GM21529 (cell line): ENCODE data around the gene GLB1L2.
"Not testable (repeated sequence)": the region's sequence is repeated elsewhere in the genome, so short reads cannot be mapped to it uniquely, and the experiment has no call there.

ENCODE experiments used
- ATAC-seq: cut with Tn5 transposase; IDR thresholded peaks from one replicate; pipeline ENCODE4 v1.9.1; 2021; ENCODE audit not compliant: unreplicated experiment

Gene GLB1L2

GRCh38 chr11:134331354-134332188, at the start of gene GLB1L2:
GLB1L2 (plus strand) TSS chr11:134331988; CDS start chr11:134332062, 74 bp downstream.
- ATAC-seq, result peak; percentile 88

GRCh38 chr11:134282121-134283045, 49.4 kb upstream of the GLB1L2 start:
- ATAC-seq, result no peak

GRCh38 chr11:134283461-134284230, 48.1 kb upstream of the GLB1L2 start:
- ATAC-seq, result no peak

GRCh38 chr11:134284349-134284748, 47.4 kb upstream of the GLB1L2 start:
- not testable (repeated sequence) for ATAC-seq

GRCh38 chr11:134287561-134287960, 44.2 kb upstream of the GLB1L2 start:
- no peak for ATAC-seq

GRCh38 chr11:134288486-134288885, 43.3 kb upstream of the GLB1L2 start:
- no peak for ATAC-seq

GRCh38 chr11:134289167-134289566, 42.6 kb upstream of the GLB1L2 start:
- no peak for ATAC-seq

- no peak for ATAC-seq
Measured at GRCh38 chr11:134289789-134290188, 42.0 kb upstream of the GLB1L2 start.

- no peak for ATAC-seq
Measured at GRCh38 chr11:134290646-134291045, 41.1 kb upstream of the GLB1L2 start.

GRCh38 chr11:134291196-134291595, 40.6 kb upstream of the GLB1L2 start:
- no peak for ATAC-seq

- no peak for ATAC-seq
Measured at GRCh38 chr11:134292661-134293060, 39.1 kb upstream of the GLB1L2 start.

GRCh38 chr11:134293119-134294113, 38.4 kb upstream of the GLB1L2 start:
- no peak for ATAC-seq

- no peak for ATAC-seq
Measured at GRCh38 chr11:134294664-134295063, 37.1 kb upstream of the GLB1L2 start.

- no peak for ATAC-seq
Measured at GRCh38 chr11:134312223-134312622, 19.6 kb upstream of the GLB1L2 start.

GRCh38 chr11:134312807-134313206, 19.0 kb upstream of the GLB1L2 start:
- ATAC-seq, result no peak

- no peak for ATAC-seq
Measured at GRCh38 chr11:134313379-134313778, 18.4 kb upstream of the GLB1L2 start.

- no peak for ATAC-seq
Measured at GRCh38 chr11:134313821-134314607, 17.8 kb upstream of the GLB1L2 start.

GRCh38 chr11:134317103-134317502, 14.7 kb upstream of the GLB1L2 start:
- no peak for ATAC-seq

GRCh38 chr11:134321373-134321772, 10.4 kb upstream of the GLB1L2 start:
- not testable (repeated sequence) for ATAC-seq
